GM12864 (cell line): ENCODE results near the gene LARGE1.

ENCODE experiments used
- DNase-seq: peaks from one replicate; pipeline ENCODE4 v3.0.0-alpha.2; 2011; ENCODE audit warnings: low read depth
- H3K4me3 ChIP-seq: 2 replicates; pipeline ENCODE4 v1.5.1; 2011; ENCODE audit warnings: mild to moderate bottlenecking, low read depth, low read length, control low read depth
- TF ChIP-seq, protein P1 (sequence below): IDR thresholded peaks from 2 replicates; pipeline ENCODE4 v1.5.1; 2011; ENCODE audit warnings: low read depth, mild to moderate bottlenecking, moderate library complexity, low read length, control low read depth, inconsistent platforms; ENCODE audit errors: missing control alignments

The LARGE1 gene

DNA sequence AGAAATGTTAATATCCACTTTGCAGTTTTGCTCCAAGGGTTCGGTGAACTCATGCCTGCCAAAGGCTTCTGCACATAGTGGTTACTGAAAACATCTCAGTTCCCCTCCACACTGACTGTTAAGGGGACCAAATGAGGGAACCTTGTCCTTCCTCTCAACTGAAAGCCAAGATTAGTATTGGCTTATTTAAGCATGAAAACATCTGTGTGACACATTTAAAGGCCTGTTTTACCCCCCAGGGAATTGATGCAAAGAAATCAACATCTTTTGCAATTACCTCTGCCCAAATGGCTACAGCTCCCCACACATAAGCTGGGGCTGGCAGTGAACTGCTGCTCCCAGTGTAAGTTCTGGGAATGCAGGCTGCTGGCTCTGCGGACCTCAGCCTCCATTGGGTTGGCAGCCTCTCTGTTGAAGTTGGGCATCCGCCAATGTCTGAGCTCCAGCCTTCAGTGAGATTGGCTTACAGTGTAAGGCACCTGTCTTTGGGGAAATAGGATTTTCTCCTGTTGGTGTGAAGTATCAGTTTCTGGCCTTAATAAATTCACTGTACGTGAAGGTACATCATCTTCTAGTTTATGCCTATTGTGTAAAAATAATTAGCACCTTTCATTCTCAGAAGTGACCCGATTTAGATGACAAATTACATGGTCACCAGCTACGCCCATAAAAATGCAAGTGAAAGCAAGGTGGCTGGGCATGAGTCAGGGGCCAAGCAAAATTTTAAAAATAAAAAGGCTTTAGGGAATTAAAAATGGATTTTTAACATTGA, 648.7 kb downstream of the LARGE1 start:
- DNase-seq: peak; percentile 80
- TF ChIP-seq, protein P1, sequence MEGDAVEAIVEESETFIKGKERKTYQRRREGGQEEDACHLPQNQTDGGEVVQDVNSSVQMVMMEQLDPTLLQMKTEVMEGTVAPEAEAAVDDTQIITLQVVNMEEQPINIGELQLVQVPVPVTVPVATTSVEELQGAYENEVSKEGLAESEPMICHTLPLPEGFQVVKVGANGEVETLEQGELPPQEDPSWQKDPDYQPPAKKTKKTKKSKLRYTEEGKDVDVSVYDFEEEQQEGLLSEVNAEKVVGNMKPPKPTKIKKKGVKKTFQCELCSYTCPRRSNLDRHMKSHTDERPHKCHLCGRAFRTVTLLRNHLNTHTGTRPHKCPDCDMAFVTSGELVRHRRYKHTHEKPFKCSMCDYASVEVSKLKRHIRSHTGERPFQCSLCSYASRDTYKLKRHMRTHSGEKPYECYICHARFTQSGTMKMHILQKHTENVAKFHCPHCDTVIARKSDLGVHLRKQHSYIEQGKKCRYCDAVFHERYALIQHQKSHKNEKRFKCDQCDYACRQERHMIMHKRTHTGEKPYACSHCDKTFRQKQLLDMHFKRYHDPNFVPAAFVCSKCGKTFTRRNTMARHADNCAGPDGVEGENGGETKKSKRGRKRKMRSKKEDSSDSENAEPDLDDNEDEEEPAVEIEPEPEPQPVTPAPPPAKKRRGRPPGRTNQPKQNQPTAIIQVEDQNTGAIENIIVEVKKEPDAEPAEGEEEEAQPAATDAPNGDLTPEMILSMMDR: no peak
- H3K4me3 ChIP-seq: no peak overlapping the region; the same call in 1 of the 2 replicates

DNA sequence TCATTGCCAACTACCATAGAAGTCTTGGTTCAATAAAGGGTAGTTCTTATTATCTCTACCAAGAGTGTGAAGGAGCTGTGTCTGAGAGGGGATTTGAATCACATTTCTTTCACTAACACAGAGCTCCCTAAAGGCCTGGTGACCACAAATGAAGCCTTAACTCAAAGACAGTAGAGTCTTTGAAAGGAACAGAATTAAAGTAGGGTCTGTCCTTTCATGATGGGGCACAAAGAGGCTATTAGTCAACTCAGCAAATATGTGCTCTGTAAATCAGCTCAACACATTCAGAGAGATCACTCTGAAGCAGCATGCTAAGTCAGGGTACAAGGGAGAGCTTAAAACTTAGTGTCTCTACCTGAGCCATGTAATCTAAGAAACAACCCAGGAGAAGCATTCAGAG, 649.7 kb downstream of the LARGE1 start:
- H3K4me3 ChIP-seq: no peak overlapping the region
- DNase-seq: no peak
- TF ChIP-seq, protein P1: no peak

DNA sequence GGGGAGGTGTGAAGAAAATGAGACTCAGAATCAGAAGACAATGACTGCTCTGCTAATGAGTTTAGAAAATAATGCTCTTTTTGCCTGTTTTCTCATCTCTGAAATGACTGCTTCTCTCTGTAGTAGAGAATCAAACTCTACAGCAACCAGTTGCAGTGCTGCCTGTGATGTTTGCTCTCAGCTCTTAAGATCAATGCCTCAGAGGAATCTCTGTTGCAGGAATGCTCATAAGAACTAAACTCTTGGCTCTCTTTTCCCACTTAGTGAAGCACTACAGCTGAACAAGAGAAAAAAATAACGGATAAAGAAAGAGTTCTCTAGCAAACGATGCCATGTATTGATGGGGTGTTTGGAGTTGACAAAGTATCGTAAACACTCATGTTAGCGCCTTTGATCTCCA, 658.6 kb downstream of the LARGE1 start:
- H3K4me3 ChIP-seq: no peak overlapping the region
- TF ChIP-seq, protein P1: no peak
- DNase-seq: no peak

DNA sequence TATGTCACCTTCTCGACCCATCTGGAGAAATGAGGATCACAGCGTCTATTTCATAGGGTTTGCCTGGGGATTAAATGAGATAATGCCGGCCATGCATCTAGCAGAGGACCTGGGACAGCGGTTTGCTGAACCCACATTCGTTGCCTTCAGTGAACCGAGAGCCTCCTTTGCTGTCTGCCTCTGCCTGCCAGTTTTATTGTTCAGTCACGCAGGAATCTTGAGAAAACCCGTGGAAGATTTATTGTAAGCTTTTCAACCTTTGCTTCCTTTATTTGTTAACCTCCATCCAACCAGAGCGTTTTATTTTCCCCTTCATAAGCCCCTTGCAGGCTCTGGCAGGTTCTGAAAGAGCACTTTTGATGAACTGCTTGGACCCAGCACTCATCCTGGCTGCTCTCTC, 659.8 kb downstream of the LARGE1 start:
- H3K4me3 ChIP-seq: no peak overlapping the region
- TF ChIP-seq, protein P1: no peak
- no peak for DNase-seq

DNA sequence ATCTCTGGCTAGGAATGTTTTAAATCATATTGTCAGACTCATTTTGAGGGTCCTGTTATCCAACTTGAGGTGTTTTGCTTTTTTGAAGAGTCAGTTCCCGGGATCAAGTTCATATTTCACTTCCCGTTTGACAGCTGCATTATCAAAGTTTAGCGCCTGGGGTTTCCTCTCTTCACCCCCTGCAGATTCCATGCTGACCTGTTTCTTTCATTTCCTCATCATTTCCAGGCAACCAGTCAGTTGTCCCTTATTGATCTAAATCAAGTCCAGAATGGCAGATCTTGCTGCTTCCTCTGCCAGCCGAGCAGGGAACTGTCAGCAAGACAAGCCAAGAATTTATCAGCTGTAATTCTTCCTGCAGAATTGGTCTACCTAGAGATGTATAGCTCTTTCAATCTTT, 664.5 kb downstream of the LARGE1 start:
- TF ChIP-seq, protein P1: no peak
- no peak overlapping the region for H3K4me3 ChIP-seq
- DNase-seq: no peak

DNA sequence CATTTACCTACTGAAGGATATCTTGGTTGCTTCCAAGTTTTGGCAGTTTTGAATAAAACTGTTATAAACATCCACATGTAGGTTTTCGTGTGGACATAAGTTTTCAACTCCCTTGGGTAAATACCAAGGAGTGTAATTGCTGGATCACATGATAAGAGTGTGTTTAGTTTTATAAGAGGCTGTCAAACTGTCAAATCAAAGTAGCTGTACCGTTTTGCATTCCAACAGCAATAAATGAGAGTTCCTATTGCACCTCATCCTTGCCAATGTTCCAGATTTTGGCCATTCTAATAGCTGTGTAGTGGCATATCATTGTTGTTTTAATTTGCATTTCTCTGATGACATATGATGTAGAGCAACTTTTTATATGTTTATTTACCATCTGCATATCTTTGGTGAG, 671.3 kb downstream of the LARGE1 start:
- TF ChIP-seq, protein P1: no peak
- no peak overlapping the region for H3K4me3 ChIP-seq
- no peak for DNase-seq

DNA sequence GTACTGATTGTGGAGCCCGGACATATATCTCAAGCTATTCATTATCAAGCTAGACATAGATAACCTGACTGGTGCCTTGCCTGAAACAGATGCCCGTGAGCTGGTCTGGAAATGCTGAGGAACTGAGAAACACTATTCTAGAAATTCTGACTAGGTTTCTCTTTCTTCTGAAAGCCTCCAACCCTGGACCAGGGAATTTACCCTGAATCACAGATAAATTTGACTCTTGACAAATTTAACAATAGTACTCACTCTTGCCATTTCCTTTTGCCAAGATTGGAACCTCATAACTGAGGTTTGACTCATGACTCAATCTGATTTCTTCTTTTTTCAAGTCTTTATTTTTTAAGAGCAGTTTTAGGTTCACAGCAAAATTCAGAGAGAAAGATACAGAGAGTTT, 672.5 kb downstream of the LARGE1 start:
- no peak for DNase-seq
- TF ChIP-seq, protein P1: no peak
- no peak overlapping the region for H3K4me3 ChIP-seq
